G401.6 (cell line): Measurements from ENCODE around the gene ERICH2.
"Not testable (repeated sequence)": the region's sequence is repeated elsewhere in the genome, so short reads cannot be mapped to it uniquely, and the experiment has no call there.

ENCODE experiments used
- FAIRE-seq: peaks from 2 replicates; lab custom pipeline; 2012; peaks lifted over from hg19 to GRCh38; lab: Jason Lieb, UNC

The ERICH2 gene, protein sequence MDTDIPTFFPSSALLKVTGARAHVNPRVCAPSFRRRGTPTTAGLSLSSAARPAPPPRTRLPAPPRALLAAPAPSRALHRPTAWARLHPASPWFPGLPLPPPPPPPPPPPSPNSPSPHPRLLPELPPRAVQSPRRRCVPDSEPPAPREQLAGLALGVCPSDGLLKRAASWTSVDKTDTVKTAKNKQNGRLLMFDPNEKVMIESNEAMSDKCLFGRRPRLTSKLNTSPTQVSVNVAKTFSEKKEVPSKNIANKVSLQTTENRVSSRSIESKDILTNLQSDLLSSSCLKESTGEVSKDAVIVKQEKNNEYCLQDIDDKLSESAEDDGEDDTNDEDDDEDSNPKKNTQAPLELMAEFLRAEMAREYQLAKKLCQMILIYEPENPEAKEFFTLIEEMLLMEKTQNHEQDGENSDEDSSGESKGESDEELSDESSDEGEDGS

DNA sequence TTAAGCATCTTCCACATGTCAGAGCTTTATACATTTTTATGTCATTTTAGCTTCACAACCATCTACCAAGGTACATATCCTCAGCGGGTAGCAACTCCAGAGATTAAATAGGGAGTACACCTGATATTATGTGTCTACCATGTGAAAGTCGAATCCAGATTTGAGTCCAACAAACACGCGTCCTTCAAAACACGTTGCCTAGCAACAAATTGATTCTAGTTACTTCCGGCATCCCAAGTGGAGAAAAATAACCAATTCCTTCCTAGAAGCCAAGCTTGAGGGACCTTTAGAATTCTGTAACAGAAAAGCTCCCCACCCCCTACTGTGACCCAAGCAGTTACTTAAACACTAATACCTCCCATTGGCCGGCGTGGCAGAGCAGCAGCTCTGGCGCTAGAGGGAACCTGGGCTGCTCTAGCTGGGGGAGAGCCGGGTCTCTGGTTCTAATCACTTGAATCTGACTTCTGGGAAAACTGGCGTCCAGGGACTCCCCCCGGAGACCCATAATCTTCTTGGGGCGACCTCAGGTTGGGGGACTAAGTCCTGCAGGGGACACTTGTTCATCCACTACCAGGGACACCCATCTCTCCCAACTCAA, at the start of gene ERICH2:
Gene ERICH2, plus strand, starts transcription at position 371 of the 598 bp plus-strand sequence. CDS start 304 bp downstream, outside the sequence.
- FAIRE-seq: peak; percentile 65

DNA sequence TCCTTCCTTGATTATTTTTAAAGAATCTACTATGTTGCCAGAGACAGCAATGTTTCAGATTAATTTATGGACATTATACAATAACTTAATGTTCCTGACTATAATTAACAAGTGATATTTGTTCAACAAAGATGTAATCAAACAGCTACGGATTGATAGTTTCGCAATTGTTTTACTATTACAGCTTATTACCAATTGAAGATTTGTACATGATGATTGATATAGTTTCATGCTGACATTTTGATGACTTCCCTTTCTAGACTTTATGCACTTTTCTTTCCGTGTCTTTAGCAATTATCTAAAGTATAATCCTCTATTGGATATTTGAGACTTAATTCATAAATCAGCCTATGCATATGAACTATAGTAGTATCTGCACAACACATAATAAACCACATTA, 48.5 kb upstream of the ERICH2 start:
- FAIRE-seq: no peak

DNA sequence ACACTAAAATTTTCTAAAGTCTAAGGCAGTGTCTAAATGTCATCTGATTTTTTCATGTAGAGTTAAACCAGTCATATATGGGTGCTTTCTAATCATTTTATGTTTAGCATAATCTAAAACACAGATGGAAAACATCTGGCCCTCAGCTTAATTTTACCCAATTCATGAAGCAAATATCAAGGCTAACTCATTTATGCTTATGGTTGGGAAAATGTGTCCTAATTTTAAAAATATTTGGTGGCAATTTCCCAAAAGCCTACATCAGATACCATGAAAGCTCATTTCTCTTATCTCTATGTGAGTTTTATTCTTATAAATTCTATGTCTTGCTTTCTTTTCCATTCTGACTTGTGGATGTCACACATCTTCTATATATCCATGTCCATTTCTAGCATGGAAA, 47.9 kb upstream of the ERICH2 start:
- no peak for FAIRE-seq

DNA sequence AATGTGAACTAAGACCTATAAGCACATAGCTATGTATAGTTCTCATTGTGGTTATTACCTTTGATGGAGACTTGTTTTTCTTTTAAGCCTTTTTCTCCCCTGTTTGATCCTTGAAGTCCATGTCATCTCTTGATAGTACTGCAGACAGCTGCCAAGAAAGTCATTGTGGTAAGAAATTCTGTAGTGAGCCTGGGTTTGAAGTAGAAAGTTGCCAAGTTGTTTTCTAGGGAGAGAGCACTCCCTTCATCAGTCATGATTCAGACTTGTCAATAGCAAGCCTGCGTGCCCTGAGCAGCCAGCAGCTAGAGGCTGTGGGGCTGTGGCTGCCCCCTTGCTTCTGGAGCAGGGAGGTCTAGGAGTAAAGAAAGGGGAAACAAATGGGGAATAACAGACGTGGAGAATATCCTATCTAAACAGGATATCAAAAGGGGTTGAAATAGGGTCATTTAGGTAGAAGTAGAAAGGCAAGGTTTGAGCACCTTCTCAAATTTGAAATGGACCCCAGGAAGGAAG, 46.7 kb upstream of the ERICH2 start:
- FAIRE-seq: no peak

DNA sequence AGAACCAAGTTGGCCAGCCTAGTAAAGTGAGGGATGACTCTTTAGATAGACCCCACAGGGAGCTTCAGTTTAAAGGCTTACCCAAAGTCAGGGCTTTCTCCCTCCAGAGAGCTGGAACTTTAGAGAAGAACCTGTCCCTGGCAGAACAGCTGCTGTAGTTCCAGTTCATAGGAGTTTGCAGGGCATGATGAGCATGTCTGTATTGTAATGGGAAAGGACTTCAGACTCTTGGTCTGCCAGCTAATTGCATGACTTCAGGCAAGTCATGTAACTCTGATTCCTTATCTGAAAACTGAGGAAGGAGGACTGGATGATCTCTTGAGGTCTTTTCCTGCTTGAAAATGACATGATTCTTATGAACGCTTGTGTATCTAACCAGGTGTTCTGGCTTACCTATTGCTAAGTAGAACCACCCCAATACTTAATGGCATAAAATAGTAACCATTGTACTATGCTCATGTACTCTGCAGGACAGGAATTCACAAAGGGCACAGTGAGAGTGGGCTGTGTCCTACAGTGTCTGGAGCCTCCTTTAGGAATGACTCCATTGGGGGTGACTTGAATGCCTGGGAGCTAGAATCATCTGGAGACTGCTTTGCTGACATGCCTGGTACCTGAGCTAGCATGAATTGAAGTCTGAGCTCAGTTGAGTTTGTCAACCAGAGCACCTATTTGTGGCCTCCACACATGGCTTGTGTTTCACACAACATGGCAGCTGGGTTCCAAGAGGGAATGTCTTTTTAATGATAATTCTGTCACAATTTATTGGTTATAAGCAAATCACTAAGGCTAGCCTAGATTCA, 36.2 kb upstream of the ERICH2 start:
- FAIRE-seq: no peak

- FAIRE-seq: not testable (repeated sequence)
These were observed 35.6 kb upstream of the ERICH2 start for GRCh38 chr2:170734601-170735000.

DNA sequence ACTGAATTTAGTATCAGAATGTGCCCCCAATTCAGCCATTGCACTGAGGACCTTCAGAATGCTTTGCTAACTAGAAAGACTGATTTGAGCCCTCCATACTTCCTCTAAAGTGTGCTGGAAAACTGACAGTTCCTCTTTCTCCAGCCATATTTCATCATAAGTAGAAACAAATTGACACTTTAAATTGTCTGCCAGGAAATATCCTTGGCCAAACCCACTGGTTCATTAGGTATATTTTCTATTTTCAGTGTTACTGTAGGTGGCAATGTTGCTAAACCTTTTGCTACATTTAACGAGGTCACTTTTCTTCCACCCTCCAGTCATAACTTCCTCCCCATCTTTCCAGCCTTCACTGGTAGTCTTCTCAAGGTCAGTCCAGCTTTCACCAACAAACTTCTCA, 33.5 kb upstream of the ERICH2 start:
- FAIRE-seq: no peak

DNA sequence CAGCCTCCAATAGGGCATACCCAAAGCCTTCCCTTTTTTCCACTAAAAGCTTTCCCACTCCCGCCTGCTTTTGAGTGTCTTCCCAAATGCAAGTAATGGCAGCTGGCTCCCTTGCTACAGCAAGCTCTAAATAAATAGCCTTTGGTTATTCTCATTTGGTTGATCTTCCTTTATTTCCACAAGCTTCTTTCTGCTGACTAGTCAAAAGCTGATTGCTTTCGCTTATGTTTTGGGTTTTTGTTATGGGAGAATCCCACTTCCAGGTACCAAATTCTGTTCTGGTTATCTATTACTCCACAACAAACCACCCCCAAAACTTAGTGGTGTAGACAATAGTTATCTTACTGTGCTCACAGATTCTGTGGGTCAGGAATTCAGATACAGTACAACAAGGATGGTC, 32.8 kb upstream of the ERICH2 start:
- FAIRE-seq: no peak

DNA sequence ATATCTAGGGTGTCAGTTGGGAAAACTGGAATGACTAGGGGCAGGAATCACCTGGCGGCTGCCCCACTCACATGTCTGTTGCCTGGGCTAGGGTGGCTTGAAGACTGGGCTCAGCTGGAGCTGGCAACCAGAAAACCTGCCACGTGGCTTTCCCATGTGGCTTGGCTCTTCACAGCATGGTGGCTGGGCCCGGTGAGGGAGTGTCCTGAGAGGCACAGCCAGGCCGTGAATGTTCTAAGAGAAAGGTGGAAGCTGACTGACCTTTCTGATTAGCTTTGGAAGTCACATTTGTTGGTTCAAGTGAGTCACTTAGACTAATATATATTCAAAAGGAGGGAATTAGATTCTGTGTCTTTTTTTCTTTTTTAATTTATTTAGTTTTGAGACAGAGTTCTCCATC, 32.4 kb upstream of the ERICH2 start:
- no peak for FAIRE-seq

- peak; percentile 25 for FAIRE-seq
These were observed 31.1 kb upstream of the ERICH2 start for GRCh38 chr2:170739048-170739447.

- FAIRE-seq: no peak
These were observed 30.6 kb upstream of the ERICH2 start for GRCh38 chr2:170739507-170740046.

GRCh38 chr2:170740660-170741059, 29.5 kb upstream of the ERICH2 start:
- FAIRE-seq: no peak

GRCh38 chr2:170742000-170742399, 28.2 kb upstream of the ERICH2 start:
- FAIRE-seq: no peak

DNA sequence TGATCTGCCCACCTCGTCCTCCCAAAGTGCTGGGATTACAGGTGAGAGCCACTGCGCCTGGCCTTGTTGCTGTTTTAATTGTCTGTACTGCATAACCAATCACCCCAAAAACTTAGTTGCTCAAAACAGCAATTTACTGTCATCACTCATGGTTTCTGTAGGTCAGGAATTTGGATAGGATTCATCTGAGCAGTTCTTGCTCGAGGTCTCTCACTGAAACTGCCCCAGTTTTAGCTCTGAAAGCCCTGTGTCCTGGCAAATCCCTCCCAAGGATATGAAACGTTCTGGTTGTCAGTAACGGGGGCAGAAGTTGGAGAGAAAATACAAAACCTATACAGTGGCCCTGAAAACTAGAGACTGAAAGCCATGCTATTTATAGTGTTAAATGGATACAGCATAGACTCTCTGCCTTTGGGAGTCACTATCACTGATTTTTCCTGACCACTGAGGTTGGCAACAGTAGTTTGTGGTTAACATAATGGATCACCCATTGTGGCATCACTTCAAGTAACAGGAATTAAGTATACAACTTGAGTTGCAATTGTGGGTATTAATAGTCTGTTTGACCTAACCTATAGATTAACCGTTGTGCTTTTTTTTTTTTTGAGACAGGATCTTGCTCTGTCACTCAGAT, 27.2 kb upstream of the ERICH2 start:
- FAIRE-seq: no peak

GRCh38 chr2:170743530-170744239, 26.5 kb upstream of the ERICH2 start:
- no peak for FAIRE-seq

- no peak for FAIRE-seq
These were observed 25.8 kb upstream of the ERICH2 start for GRCh38 chr2:170744248-170745002.

DNA sequence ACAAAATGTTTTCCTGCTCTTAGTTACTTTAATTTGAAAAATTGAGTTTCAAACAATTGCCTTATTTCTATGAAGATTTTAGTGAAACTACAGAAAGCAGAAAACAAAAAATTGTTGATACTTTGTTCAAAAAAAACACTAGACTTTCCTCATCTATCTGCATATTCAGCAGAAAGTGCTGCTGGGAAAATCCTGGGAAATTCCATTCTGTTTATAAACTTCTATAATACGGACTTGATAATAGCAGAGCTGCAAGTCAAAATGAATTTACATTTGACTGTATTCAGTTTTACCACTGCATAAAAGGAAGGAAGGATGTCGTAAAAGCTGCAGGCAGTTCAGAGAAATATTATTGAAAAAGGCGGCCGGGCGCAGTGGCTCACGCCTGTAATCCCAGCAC, 24.9 kb upstream of the ERICH2 start:
- no peak for FAIRE-seq

DNA sequence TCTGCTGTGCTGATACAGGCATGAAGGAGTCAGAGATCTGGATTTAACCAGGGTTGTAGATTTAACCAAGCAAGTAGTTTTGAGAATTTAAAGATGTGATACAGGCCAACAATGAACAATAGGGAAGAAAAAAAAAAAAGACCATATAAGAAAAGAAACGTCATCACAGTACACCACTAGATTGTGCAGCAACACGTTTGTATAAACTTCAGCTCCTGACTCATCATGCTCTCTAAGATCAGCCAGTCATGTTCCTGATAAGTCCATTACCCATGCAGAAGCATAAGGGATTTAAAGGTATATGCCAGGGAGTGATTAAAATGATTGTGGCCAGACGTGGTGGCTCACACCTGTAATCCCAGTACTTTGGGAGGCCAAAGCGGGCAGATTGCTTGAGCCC, 22.3 kb upstream of the ERICH2 start:
- no peak for FAIRE-seq

- FAIRE-seq: not testable (repeated sequence)
These were observed 18.6 kb upstream of the ERICH2 start for GRCh38 chr2:170751555-170751954.

GRCh38 chr2:170761572-170761971, 8.6 kb upstream of the ERICH2 start:
- FAIRE-seq: no peak

- FAIRE-seq: no peak
These were observed 7.4 kb upstream of the ERICH2 start for GRCh38 chr2:170762760-170763159.
